T-cell (primary cell): ENCODE data around the gene FAM219A. TPM values are rescaled to one million over a fixed set of nuclear protein-coding genes. Genes with fewer than 3 reads are reported as not detected.

Source experiments
- ATAC-seq, 4 experiments: fragments of 200-7000 bp in 3 of 4; fragments of 150-1000 bp in 1 of 4; cut with Tn5 transposase; replicated peaks in 1 of 4; 1 replicate in 3 of 4; 2 replicates in 1 of 4; pipeline ENCODE4 v1.10.0; 2021; ENCODE audit warnings: moderate library complexity in 3 of 4, mild to moderate bottlenecking in 2 of 4, moderate number of reproducible peaks in 1 of 4
- CTCF ChIA-PET, 2 donors: fragments of 300-600 bp; sonication (Branson Sonifier 250); formaldehyde crosslinking; loops; one replicate each; lab custom pipeline; 2022; ENCODE audit warnings: antibody characterized with exemption in 2 of 2; lab: Charles Lee
- POLR2A ChIA-PET, 2 donors: fragments of 300-600 bp; sonication (Branson Sonifier 250); formaldehyde crosslinking; loops; one replicate each; lab custom pipeline; 2022; ENCODE audit warnings: antibody characterized with exemption in 2 of 2; lab: Charles Lee
- DNase-seq, 35 experiments: peaks; one replicate each; pipeline versions ENCODE4 v3.0.0 to v3.0.0-alpha.2; 2013 to 2023
- H3K27ac ChIP-seq: one replicate; pipeline ENCODE4 v1.5.1; 2013; ENCODE audit warnings: low read length
- H3K27me3 ChIP-seq, 2 experiments: replicated peaks in 1 of 2; 1 replicate in 1 of 2; 2 replicates in 1 of 2; pipeline versions ENCODE4 v1.6.1 to v1.7.0; 2013; ENCODE audit warnings: low read length in 1 of 2, mixed read lengths in 1 of 2; ENCODE audit not compliant: control insufficient read depth in 2 of 2, insufficient read depth in 2 of 2; ENCODE audit errors: extremely low read depth in 1 of 2
- H3K36me3 ChIP-seq, 2 donors: 1 replicate in 1 of 2; 2 replicates in 1 of 2; pipeline versions ENCODE4 v1.6.1 to v1.7.0; 2013; ENCODE audit warnings: low read length in 1 of 2; ENCODE audit not compliant: control insufficient read depth in 2 of 2, insufficient read depth in 1 of 2; ENCODE audit errors: extremely low read depth in 1 of 2
- H3K4me1 ChIP-seq, 2 experiments: 1 replicate in 1 of 2; 2 replicates in 1 of 2; pipeline versions ENCODE4 v1.6.1 to v1.7.0; 2013; ENCODE audit warnings: low read length in 2 of 2, mixed read lengths in 1 of 2; ENCODE audit not compliant: insufficient read depth in 2 of 2, control insufficient read depth in 1 of 2; ENCODE audit errors: extremely low read depth in 1 of 2
- H3K4me3 ChIP-seq, 2 donors: 1 replicate in 1 of 2; 2 replicates in 1 of 2; pipeline versions ENCODE4 v1.5.1 to v1.7.0; 2013; ENCODE audit warnings: mild to moderate bottlenecking in 2 of 2, low read length in 1 of 2, moderate library complexity in 1 of 2; ENCODE audit not compliant: control insufficient read depth in 1 of 2; ENCODE audit errors: extremely low read depth in 1 of 2
- H3K9me3 ChIP-seq: 2 replicates; pipeline ENCODE4 v1.7.0; 2013
- H3K27ac Mint-ChIP-seq, 2 donors: one replicate each; pipeline ENCODE4 v1.8.0; 2020 to 2021; ENCODE audit warnings: mild to moderate bottlenecking in 2 of 2, mixed read lengths in 2 of 2
- H3K27me3 Mint-ChIP-seq, 2 donors: one replicate each; pipeline ENCODE4 v1.8.0; 2021 to 2022; ENCODE audit warnings: mixed read lengths in 2 of 2
- H3K36me3 Mint-ChIP-seq: one replicate; pipeline ENCODE4 v1.8.0; 2021; ENCODE audit warnings: mixed read lengths
- H3K4me1 Mint-ChIP-seq, 3 donors: one replicate each; pipeline ENCODE4 v1.8.0; 2020 to 2022; ENCODE audit warnings: mixed read lengths in 3 of 3, mild to moderate bottlenecking in 1 of 3
- H3K4me3 Mint-ChIP-seq, 3 donors: one replicate each; pipeline ENCODE4 v1.8.0; 2020 to 2022; ENCODE audit warnings: mild to moderate bottlenecking in 3 of 3, mixed read lengths in 3 of 3, moderate library complexity in 3 of 3
- H3K9me3 Mint-ChIP-seq, 3 donors: one replicate each; pipeline ENCODE4 v1.8.0; 2020 to 2022; ENCODE audit warnings: mixed read lengths in 3 of 3
- WGBS: methylation state at CpG from one replicate; pipeline ENCODE4 v1.1.5; 2013; ENCODE audit warnings: missing lambda C conversion rate; ENCODE audit not compliant: insufficient coverage; 5-methylcytosine and 5-hydroxymethylcytosine counted together
- total RNA-seq, 35 experiments: library from RNA in 6 of 35; stranded (reverse) in 6 of 35; fragments of 120-200 nt in 1 of 35; gene quantifications; one replicate each; pipeline versions ENCODE4 v1.2.1 to v1.2.4 and lab custom pipeline; 2013 to 2026

The FAM219A gene
- total RNA-seq, 5 donors from 2014 or later (not counting 1 experiment from before 2014, with no cell fraction given): 10.7 to 20.7 (median 18.7) TPM

DNA sequence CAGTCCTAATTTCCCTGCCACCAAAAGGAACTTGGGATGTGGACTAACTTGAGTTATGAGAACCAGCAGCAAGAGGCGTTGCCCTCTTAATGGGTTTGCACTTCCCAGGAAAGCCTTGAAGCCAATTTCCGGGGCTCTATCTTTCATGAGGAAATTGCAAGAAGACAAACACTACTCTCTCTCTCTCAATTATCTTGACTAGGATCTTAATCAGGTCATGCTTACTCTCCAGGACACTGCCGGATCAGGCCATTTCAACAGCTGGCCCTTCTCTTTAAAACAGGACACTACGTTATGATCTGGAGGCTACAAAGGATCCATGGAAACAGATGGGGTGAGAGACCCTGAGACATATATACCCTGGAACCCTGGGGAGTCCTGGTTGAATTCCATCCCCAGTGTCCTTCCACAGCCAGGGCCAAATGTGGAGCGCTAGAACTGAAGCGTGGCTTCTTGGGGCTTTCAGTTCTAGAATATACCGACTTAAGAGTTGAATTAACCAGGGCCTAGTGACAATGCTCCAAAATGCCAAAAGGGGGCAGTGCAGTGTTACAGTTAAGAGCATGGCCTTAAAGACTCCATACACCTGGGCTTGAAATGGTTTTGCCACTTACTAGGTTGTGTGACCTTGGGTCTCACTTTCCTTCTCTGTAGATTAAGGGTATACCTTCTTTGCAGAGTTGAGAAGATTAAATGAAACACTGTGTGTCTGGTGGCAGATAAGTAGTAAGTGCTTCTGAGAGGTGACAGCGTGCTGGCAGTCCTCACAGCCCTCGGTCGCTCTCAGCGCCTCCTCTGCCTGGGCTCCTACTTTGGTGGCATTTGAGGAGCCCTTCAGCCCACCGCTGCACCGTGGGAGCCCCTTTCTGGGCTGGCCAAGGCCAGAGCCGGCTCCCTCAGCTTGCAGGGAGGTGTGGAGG is 21.1 kb downstream of the FAM219A start:
- peaks cover 9% of the 10 kb centered on the region for H3K36me3 Mint-ChIP-seq
- no peaks in the 10 kb centered on the region for H3K27me3 Mint-ChIP-seq
- peaks cover 0 to 8% of the 10 kb centered on the region in 2 experiments for H3K4me1 ChIP-seq
- H3K4me1 Mint-ChIP-seq: peaks cover 12 to 18% (median 14%) of the 10 kb centered on the region in 3 donors
- no peaks in the 10 kb centered on the region for H3K9me3 ChIP-seq
- H3K27ac Mint-ChIP-seq: no peak overlapping the region
- H3K27ac ChIP-seq: no peak overlapping the region
- no peak overlapping the region for H3K4me3 ChIP-seq
- ATAC-seq: peak; percentile 79 to 89 (median 86)
- ChIA-PET CTCF (interaction anchor here (1.0 to 1.3 kb wide), 4 partner anchors 61 to 197 kb away, joined by 3 to 6 read pairs (median 4); no protein-coding TSS in a partner anchor), POLR2A (no interaction called here)
- peak; percentile 17 to 87 (median 51) for DNase-seq
- H3K36me3 ChIP-seq: no peaks in the 10 kb centered on the region
- WGBS: 64% methylated on average over 4 of the region's 14 CpGs
- H3K9me3 Mint-ChIP-seq: no peaks in the 10 kb centered on the region
- no peak overlapping the region for H3K4me3 Mint-ChIP-seq
- H3K27me3 ChIP-seq: no peaks in the 10 kb centered on the region

DNA sequence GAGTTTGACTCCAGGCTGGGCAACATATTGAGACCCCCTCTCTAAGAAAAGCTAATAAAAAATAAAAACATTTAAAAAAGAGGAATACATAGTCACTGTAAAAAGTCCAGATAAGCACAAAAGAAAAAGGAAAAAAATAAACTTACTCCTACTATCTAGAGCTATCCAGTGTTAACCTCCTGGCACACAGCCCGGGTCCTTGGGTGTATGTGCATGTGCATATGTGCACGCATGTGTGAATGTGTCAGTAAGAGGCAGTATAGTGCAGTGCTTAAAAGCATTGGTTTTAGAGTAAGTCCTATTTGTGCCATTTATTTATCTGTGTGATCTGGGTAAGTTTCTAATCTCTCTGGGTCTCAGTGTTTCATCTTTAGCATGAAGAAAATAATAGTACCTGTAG is 26.7 kb downstream of the FAM219A start:
- ChIA-PET POLR2A (no interaction called here), CTCF (interaction anchor here (0.6 to 1.7 kb wide), 5 partner anchors 8 to 172 kb away, joined by 3 to 5 read pairs (median 3); no protein-coding TSS in a partner anchor)
- no peak for ATAC-seq
- Mint-ChIP-seq H3K4me1 (no peaks in the 10 kb centered on the region), H3K9me3 (no peaks in the 10 kb centered on the region), H3K27me3 (no peaks in the 10 kb centered on the region), H3K4me3 (no peak overlapping the region), H3K36me3 (peaks cover 10% of the 10 kb centered on the region), H3K27ac (no peak overlapping the region)
- peaks cover 0 to 4% of the 10 kb centered on the region in 2 donors for H3K36me3 ChIP-seq
- 100% methylated on average over 1 of the region's 2 CpGs for WGBS
- no peaks in the 10 kb centered on the region for H3K9me3 ChIP-seq
- no peak overlapping the region for H3K4me3 ChIP-seq
- no peak for DNase-seq
- H3K27me3 ChIP-seq: no peaks in the 10 kb centered on the region
- no peaks in the 10 kb centered on the region for H3K4me1 ChIP-seq
- no peak overlapping the region for H3K27ac ChIP-seq

- peaks cover 15% of the 10 kb centered on the region for H3K36me3 Mint-ChIP-seq
- no peak overlapping the region for H3K27ac Mint-ChIP-seq
- Histone ChIP-seq H3K36me3 (peaks cover 0 to 4% of the 10 kb centered on the region in 2 donors), H3K9me3 (no peaks in the 10 kb centered on the region), H3K27ac (no peak overlapping the region), H3K4me3 (no peak overlapping the region), H3K27me3 (no peaks in the 10 kb centered on the region), H3K4me1 (no peaks in the 10 kb centered on the region)
- H3K4me3 Mint-ChIP-seq: no peak overlapping the region
- ChIA-PET CTCF (interaction anchor here (0.6 to 1.7 kb wide), 7 partner anchors 9 to 684 kb away, joined by 3 to 5 read pairs (median 3); no protein-coding TSS in a partner anchor), POLR2A (interaction anchor here in 1 of 2 donors (0.6 kb wide), 1 partner anchor 582 kb away, joined by 12 read pairs; no protein-coding TSS in a partner anchor)
- peak in 5 of 35 experiments; percentile 2 to 24 (median 7) for DNase-seq
- 67% methylated on average over 3 of the region's 4 CpGs for WGBS
- ATAC-seq: no peak
- H3K9me3 Mint-ChIP-seq: no peaks in the 10 kb centered on the region
- no peaks in the 10 kb centered on the region for H3K27me3 Mint-ChIP-seq
- H3K4me1 Mint-ChIP-seq: no peaks in the 10 kb centered on the region
Measured at GRCh38 chr9:34430843-34431437, 27.4 kb downstream of the FAM219A start.

DNA sequence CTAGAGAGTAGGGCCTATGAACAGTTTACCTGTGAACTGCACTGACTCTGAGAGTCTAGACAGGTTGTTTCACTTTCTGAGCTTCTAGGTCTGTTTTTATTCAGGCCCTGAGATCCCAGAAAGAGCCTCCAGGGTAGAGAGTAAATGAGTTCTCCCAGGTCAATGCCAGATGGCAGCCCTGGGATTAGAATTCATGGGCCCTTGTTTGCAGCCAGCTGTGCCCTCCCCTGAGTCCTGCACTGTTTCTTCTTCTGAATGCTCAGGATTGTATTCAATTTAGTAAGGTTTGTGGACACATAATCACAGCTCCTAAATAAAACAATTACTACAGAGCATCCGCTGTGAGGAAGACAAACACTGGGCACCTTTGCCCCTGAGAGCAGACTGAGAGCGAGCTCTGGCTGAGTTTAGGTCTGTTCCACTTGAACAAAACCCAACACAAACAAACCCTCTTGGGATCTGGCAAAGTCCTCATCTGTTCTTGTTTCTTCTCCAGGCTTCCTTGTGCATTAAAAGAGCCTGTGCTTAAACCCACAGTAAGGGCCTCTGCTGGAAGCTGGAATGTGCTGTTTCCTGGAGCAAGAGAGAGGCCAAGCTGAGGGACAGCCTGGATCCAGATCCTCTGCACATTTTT is 29.9 kb downstream of the FAM219A start:
- no CpG with 5 or more reads among the region's 2 CpGs for WGBS
- no peaks in the 10 kb centered on the region for H3K27me3 Mint-ChIP-seq
- no peak overlapping the region for H3K27ac Mint-ChIP-seq
- ChIA-PET POLR2A (interaction anchor here in 1 of 2 donors (0.6 kb wide), 1 partner anchor 1957 kb away, joined by 3 read pairs; no protein-coding TSS in a partner anchor), CTCF (interaction anchor here in 1 of 2 donors (1.6 kb wide), 1 partner anchor 25 kb away, joined by 4 read pairs; no protein-coding TSS in a partner anchor)
- no peaks in the 10 kb centered on the region for H3K9me3 Mint-ChIP-seq
- Histone ChIP-seq H3K4me3 (no peak overlapping the region), H3K4me1 (no peaks in the 10 kb centered on the region), H3K27me3 (no peaks in the 10 kb centered on the region), H3K9me3 (no peaks in the 10 kb centered on the region), H3K27ac (no peak overlapping the region), H3K36me3 (peaks cover 0 to 4% of the 10 kb centered on the region in 2 donors)
- H3K36me3 Mint-ChIP-seq: peaks cover 21% of the 10 kb centered on the region
- no peak overlapping the region for H3K4me3 Mint-ChIP-seq
- no peaks in the 10 kb centered on the region for H3K4me1 Mint-ChIP-seq
- DNase-seq: no peak
- no peak for ATAC-seq

- H3K27ac ChIP-seq: no peak overlapping the region
- no peaks in the 10 kb centered on the region for H3K27me3 ChIP-seq
- no peaks in the 10 kb centered on the region for H3K27me3 Mint-ChIP-seq
- peaks cover 0 to 4% of the 10 kb centered on the region in 2 donors for H3K36me3 ChIP-seq
- no peaks in the 10 kb centered on the region for H3K4me1 ChIP-seq
- no peak overlapping the region for H3K27ac Mint-ChIP-seq
- H3K4me3 ChIP-seq: no peak overlapping the region
- H3K36me3 Mint-ChIP-seq: peaks cover 22% of the 10 kb centered on the region
- no peaks in the 10 kb centered on the region for H3K9me3 ChIP-seq
- H3K9me3 Mint-ChIP-seq: no peaks in the 10 kb centered on the region
- no peak for DNase-seq
- H3K4me3 Mint-ChIP-seq: no peak overlapping the region
- POLR2A ChIA-PET: no interaction called here
- WGBS: 94% methylated on average over 4 of the region's 5 CpGs
- H3K4me1 Mint-ChIP-seq: no peaks in the 10 kb centered on the region
- CTCF ChIA-PET: interaction anchor here in 1 of 2 donors (1.6 kb wide), 1 partner anchor 23 kb away, joined by 4 read pairs; no protein-coding TSS in a partner anchor
- ATAC-seq: no peak
Measured at GRCh38 chr9:34426347-34427074, 31.9 kb downstream of the FAM219A start.
